GM12872 (cell line): ENCODE data around the gene PRAMEF20.
"Not testable (repeated sequence)": the region's sequence is repeated elsewhere in the genome, so short reads cannot be mapped to it uniquely, and the experiment has no call there.

Experiments
- TF ChIP-seq, protein P1 (sequence below): IDR thresholded peaks from 3 replicates; pipeline ENCODE4 v1.5.1; 2011; ENCODE audit warnings: low read depth, mild to moderate bottlenecking, low read length, moderate library complexity; ENCODE audit not compliant: insufficient read depth

PRAMEF20 gene

GRCh38 chr1:13410150-13410549 is at the start of gene PRAMEF20:
Gene PRAMEF20 (plus strand): TSS chr1:13410450. CDS start chr1:13416355, 5,905 bp downstream.
- TF ChIP-seq, protein P1, sequence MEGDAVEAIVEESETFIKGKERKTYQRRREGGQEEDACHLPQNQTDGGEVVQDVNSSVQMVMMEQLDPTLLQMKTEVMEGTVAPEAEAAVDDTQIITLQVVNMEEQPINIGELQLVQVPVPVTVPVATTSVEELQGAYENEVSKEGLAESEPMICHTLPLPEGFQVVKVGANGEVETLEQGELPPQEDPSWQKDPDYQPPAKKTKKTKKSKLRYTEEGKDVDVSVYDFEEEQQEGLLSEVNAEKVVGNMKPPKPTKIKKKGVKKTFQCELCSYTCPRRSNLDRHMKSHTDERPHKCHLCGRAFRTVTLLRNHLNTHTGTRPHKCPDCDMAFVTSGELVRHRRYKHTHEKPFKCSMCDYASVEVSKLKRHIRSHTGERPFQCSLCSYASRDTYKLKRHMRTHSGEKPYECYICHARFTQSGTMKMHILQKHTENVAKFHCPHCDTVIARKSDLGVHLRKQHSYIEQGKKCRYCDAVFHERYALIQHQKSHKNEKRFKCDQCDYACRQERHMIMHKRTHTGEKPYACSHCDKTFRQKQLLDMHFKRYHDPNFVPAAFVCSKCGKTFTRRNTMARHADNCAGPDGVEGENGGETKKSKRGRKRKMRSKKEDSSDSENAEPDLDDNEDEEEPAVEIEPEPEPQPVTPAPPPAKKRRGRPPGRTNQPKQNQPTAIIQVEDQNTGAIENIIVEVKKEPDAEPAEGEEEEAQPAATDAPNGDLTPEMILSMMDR, result not testable (repeated sequence)

DNA sequence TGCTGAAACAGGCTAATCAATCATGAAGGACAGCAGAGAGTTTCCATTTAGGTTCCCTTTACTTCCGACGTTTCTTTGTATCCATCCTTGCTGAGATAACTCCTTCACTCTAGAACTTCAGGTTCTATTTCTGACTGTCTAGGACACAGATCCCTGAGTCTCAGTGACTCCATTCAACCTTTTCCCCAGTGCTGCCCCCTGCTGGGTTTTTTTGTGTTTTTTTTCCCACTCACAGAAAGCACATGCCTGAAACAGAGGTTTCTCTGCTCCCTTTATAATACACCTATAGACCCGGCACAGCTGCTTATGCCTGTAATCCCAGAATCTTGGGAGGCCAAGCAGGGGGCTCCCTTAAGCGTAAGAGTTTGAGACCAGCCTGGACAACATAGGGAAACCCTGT is 41.7 kb upstream of the PRAMEF20 start:
- TF ChIP-seq, protein P1, result peak; percentile 39; the same call in 2 of the 3 replicates

DNA sequence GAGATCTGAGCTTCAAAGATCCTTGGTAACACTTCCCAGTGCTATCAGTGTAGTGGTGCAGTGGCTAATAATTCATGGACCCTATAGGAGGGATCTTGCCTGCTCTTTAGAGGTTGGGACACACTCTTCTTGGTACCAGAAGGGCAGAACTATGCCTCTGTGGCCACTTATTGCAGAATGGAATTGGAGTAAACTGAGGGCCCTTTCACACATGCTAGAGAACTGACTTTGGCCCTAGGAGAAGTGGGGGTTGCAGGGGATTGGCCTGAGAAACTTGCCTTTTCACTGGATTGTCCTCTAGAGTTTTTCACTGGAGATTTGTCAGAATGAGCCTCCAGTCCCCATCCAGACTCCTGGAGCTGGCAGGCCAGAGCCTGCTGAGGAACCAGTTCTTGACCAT is 20.9 kb upstream of the PRAMEF20 start, which contains the start of gene PRAMEF17:
TSS of gene PRAMEF17 (plus strand) at position 301 of the 400 bp plus-strand sequence. CDS start at position 327, 26 bp downstream.
- TF ChIP-seq, protein P1, result not testable (repeated sequence)

DNA sequence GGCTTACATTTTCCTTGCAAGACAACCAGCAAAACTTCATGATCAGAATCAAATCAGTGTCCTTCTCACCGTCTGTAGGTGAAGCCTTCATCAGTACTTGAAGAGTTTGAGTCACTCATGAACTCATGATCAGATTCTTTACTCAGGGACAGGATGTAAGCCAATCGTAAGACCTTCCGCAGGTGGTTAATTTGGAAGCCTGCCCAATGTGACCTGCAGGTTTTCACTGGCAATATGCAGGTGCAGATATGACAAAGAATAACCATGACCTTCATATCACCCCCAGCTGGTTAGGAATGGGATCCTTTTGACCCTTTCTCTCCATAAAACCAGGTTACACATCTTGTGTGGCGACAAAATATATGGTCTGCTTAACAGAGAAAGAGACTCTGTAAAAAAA is 2.4 kb upstream of the PRAMEF20 start:
- TF ChIP-seq, protein P1, result no peak

- TF ChIP-seq, protein P1, result no peak
Measured at GRCh38 chr1:13430495-13430894, 20.2 kb downstream of the PRAMEF20 start.

DNA sequence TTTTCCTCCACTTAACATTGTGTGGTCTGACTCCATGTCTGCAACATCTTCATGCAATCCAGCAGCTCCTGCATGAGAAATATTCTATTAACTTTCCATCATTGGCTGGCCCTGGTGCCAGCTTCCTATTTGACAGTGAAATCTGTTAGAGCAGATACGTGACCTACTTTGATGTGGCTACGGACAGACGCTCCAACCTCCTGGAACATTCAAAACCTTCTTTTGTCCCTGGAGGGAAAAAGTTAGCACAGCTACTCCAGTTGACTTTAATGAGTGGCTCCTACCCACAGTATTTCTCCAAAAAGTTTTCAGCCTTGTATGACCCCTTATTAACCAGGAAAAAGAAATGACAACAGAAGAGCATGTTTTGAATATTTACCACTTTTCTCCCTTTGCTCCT is 22.0 kb downstream of the PRAMEF20 start:
- TF ChIP-seq, protein P1, result no peak

DNA sequence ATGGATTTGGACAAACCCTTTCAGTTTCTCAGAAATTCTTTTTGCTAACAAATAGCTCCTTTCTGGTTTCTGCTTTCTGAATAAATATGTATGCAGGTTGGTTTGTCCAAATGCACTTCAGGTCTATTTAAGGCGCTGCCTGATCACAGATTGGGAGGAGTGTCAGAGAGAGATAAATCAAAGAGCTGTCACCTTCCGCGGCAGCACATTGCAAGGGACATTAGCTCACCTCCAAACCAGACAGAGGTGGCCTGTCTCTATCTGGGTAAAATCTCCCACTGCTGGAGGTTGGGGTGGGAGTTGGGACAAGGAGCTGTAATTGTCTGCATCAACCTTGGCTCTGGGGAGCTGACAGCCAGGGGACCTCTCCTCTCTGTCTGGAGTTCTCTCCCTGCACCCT is 25.2 kb downstream of the PRAMEF20 start:
- TF ChIP-seq, protein P1, result no peak
